ENCODE results near the gene CXXC5. TPM values are rescaled to one million over a fixed set of nuclear protein-coding genes. Genes with fewer than 3 reads are reported as not detected.
A peak's percentile ranks its signal among the peaks of the same experiment; 100 is the strongest.
"Not testable (repeated sequence)": the region's sequence is repeated elsewhere in the genome, so short reads cannot be mapped to it uniquely, and the experiment has no call there.

Gene CXXC5
- total and polyA plus RNA-seq, 12 donors: 28.7 to 51.6 (median 36.0) TPM

GRCh38 chr5:139726248-139726647 is 78.1 kb downstream of the CXXC5 start:
- H3K4me3 ChIP-seq: no peak overlapping the region
- DNase-seq (no peak), ATAC-seq (no peak)
- H3K9me3 ChIP-seq: no peaks in the 10 kb centered on the region
- H3K27ac ChIP-seq: no peak overlapping the region
- intact Hi-C loops (cut with DNase I): no loop called here
- no peaks in the 10 kb centered on the region for H3K27me3 ChIP-seq
- TF ChIP-seq, protein P1, sequence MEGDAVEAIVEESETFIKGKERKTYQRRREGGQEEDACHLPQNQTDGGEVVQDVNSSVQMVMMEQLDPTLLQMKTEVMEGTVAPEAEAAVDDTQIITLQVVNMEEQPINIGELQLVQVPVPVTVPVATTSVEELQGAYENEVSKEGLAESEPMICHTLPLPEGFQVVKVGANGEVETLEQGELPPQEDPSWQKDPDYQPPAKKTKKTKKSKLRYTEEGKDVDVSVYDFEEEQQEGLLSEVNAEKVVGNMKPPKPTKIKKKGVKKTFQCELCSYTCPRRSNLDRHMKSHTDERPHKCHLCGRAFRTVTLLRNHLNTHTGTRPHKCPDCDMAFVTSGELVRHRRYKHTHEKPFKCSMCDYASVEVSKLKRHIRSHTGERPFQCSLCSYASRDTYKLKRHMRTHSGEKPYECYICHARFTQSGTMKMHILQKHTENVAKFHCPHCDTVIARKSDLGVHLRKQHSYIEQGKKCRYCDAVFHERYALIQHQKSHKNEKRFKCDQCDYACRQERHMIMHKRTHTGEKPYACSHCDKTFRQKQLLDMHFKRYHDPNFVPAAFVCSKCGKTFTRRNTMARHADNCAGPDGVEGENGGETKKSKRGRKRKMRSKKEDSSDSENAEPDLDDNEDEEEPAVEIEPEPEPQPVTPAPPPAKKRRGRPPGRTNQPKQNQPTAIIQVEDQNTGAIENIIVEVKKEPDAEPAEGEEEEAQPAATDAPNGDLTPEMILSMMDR (IDR thresholded peaks at IDR 0.05): no peak
- H3K4me1 ChIP-seq: peaks cover 0 to 10% (median 3%) of the 10 kb centered on the region in 9 donors
- WGBS, 2 donors: 93 to 98% methylated on average over 3 of the region's 3 CpGs
- no peaks in the 10 kb centered on the region for H3K36me3 ChIP-seq

DNA sequence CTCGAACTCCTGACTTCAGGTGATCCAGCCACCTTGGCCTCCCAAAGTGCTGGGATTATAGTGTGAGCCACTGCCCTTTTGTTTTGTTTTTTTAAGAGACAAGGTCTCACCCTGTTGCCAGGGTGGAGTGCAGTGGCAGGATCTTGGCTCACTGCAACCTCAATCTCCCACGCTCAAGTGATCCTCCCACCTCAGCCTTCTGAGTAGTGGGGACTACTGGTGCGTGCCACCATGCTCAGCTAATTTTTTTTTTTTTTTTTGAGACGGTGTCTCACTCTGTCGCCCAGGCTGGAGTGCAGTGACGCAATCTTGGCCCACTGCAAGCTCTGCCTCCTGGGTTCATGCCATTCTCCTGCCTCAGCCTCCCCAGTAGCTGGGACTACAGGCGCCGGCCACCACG is 79.5 kb downstream of the CXXC5 start:
- WGBS, 2 donors: 94% methylated on average over 9 of the region's 9 CpGs
- H3K27ac ChIP-seq; ATAC-seq; DNase-seq; H3K4me3 ChIP-seq; H3K36me3 ChIP-seq; intact Hi-C loops (cut with DNase I); H3K27me3 ChIP-seq; H3K9me3 ChIP-seq: not testable (repeated sequence)
- H3K4me1 ChIP-seq: peaks cover 0 to 10% (median 3%) of the 10 kb centered on the region in 9 donors

DNA sequence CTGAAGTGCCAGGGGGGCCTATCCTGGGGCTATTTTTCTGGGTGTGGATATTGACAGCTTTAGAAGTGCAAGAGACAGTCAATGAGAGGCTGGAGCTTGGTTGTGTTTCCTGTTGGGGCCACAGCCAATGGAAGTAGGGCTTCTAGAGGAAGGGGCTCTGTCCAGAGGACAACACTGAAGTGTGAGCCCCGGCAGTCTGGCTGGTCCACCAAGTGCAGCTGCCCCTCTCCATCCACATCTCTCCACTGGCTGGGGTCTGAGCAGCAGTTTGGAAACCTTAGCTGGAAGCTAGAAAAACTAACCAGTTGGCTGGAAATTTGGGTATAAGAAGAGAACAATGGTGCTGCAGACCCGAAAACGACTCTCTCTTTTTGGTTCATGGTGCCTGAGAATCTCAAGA is 83.1 kb downstream of the CXXC5 start:
- H3K36me3 ChIP-seq: no peaks in the 10 kb centered on the region
- DNase-seq (no peak), ATAC-seq (no peak)
- no peak overlapping the region for H3K4me3 ChIP-seq
- no peak overlapping the region for H3K27ac ChIP-seq
- H3K9me3 ChIP-seq: no peaks in the 10 kb centered on the region
- H3K27me3 ChIP-seq: no peaks in the 10 kb centered on the region
- H3K4me1 ChIP-seq: no peaks in the 10 kb centered on the region
- WGBS, 2 donors: 78 to 87% methylated on average over 3 of the region's 3 CpGs
- intact Hi-C loops (cut with DNase I): no loop called here
- TF ChIP-seq, protein P1 (IDR thresholded peaks at IDR 0.05): no peak

DNA sequence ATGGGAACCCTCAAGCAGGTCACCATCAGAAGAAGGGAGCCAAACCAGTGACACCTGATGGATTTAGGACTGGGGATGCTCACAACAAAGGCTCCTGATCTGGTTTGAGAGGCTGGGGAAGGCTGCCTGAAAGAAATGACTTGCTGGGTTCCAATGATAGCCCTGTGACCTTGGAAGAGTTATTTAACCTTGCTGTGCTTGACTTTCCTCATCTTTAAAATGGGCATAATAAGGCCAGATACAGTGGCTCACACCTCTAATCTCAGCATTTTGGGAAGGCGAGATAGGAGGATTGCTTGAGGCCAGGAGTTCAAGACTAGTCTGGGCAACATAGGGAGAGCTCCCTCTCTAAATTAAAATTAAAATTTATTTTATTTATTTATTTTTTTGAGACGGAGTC is 83.9 kb downstream of the CXXC5 start:
- WGBS, 2 donors: 96 to 97% methylated on average over 2 of the region's 2 CpGs
- Histone ChIP-seq H3K36me3 (no peaks in the 10 kb centered on the region), H3K9me3 (no peaks in the 10 kb centered on the region), H3K27me3 (no peaks in the 10 kb centered on the region), H3K4me3 (no peak overlapping the region), H3K4me1 (no peaks in the 10 kb centered on the region), H3K27ac (no peak overlapping the region)
- no peak for ATAC-seq
- no peak for DNase-seq
- TF ChIP-seq, protein P1 (IDR thresholded peaks at IDR 0.05): no peak
- intact Hi-C loops (cut with DNase I): no loop called here

GRCh38 chr5:139733010-139733688 is 85.0 kb downstream of the CXXC5 start:
- 97 to 98% methylated on average over 12 of the region's 12 CpGs for WGBS, 2 donors
- intact Hi-C loops (cut with DNase I): no loop called here
- Histone ChIP-seq H3K4me3 (no peak overlapping the region), H3K27me3 (no peaks in the 10 kb centered on the region), H3K27ac (no peak overlapping the region), H3K4me1 (no peaks in the 10 kb centered on the region), H3K36me3 (no peaks in the 10 kb centered on the region), H3K9me3 (no peaks in the 10 kb centered on the region)
- TF ChIP-seq, protein P1 (IDR thresholded peaks at IDR 0.05): no peak
- ATAC-seq (peak in 1 of 8 donors; percentile 43), DNase-seq (no peak)

Data from heart right ventricle (tissue), 16 donors.